HG03064 (cell line): Measurements from ENCODE around the gene ZFP3.
"Not testable (repeated sequence)": the region's sequence is repeated elsewhere in the genome, so short reads cannot be mapped to it uniquely, and the experiment has no call there.

ENCODE experiments used
- ATAC-seq: cut with Tn5 transposase; IDR thresholded peaks from one replicate; pipeline ENCODE4 v1.9.1; 2021; ENCODE audit warnings: low read depth; ENCODE audit not compliant: unreplicated experiment

Gene ZFP3

GRCh38 chr17:5123343-5124124 is 45.3 kb downstream of the ZFP3 start:
- no peak for ATAC-seq

DNA sequence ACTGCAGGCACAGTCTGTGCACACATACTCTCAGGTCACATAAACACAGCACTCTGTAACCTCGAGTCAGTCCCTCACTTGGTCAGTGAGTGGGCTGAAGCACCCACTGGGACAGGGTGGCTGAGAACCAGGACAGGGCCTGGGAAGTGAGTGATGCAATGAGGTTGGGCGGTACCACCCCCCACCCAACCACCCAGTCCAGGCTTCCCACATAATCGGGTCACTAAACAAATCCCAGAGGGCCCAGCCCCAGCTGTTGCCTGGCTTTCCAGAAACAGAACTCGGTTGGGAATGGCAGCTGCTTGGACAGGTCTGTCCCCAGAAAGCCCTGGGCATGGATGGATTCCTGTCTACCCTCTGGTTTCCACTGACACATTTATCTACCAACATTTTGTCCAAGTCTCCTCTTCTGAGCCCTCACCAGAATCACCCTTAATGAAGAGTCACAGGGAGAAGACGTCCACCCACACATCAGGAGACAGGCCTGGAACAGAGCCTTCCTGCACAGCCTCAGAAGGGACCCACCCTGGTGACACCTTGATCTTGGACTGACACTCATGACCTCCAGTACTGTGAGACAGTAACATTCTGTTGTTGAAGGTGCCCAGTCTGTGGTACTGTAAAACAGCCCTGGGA is 46.0 kb downstream of the ZFP3 start:
- not testable (repeated sequence) for ATAC-seq

- not testable (repeated sequence) for ATAC-seq
Measured at GRCh38 chr17:5124896-5125295, 46.6 kb downstream of the ZFP3 start.

GRCh38 chr17:5126719-5127488 is 48.6 kb downstream of the ZFP3 start:
- ATAC-seq = no peak

- no peak for ATAC-seq
Measured at GRCh38 chr17:5127910-5128309, 49.6 kb downstream of the ZFP3 start.

DNA sequence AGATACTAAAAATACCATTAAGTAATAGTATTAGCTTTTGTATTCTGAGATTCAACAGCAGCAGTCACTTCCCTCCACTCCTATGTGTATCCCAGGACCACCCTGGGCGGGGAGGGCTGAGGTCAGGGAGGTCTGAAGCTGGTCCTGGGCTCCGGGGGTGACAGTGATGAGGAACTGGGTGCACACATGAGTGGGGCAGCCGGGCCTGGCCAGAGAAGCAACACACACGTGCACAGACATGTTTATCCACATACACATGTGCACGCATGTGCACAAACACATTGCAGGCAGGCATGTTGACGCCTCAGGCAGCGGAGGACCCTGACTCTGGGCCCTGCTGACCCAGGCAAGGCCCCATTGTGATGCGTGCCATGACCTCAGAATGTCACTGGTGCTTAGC is 50.1 kb downstream of the ZFP3 start:
- not testable (repeated sequence) for ATAC-seq

GRCh38 chr17:5128905-5129535 is 50.8 kb downstream of the ZFP3 start:
- no peak for ATAC-seq

DNA sequence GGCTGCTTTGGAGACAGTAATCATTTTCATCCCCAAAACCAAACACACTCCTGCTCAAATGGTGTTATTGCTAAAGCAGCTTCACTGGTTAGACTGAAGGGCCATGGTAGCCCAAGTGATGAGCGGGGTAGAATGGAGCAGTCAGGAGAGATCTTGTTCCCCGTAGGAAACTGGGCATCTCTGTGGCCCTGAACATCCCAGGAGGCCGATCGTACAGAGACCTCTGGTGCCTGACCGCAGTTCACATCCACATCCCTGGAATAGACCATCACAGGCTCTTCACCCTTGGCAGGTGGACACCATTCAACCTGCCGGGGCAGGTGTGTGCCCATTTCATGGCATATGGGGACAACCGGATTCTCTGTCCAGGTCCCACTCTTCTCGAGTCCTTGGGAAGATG is 51.5 kb downstream of the ZFP3 start:
- not testable (repeated sequence) for ATAC-seq

- ATAC-seq = not testable (repeated sequence)
Measured at GRCh38 chr17:5130261-5130660, 52.0 kb downstream of the ZFP3 start.

DNA sequence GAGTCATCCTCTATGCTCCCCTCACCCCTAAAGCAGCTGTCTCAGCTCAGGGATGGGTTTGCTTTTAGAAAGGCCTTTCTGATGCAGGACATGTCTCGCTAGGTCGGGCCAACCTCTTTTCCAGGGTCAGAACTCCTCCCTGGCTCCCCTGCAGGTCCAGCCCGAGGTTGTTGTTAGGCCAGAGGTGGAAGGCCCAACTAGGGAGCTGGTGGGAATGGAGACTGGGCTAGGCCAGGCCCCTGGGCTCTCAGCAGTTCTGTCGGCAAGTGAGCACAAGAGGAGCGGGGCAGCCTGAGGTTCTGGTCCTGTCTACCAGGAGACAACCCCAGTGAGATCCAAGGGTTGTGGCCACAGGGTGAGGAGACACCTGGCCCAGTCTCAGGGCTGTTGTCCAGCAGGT is 52.4 kb downstream of the ZFP3 start:
- not testable (repeated sequence) for ATAC-seq

GRCh38 chr17:5131146-5131715 is 53.0 kb downstream of the ZFP3 start:
- no peak for ATAC-seq

DNA sequence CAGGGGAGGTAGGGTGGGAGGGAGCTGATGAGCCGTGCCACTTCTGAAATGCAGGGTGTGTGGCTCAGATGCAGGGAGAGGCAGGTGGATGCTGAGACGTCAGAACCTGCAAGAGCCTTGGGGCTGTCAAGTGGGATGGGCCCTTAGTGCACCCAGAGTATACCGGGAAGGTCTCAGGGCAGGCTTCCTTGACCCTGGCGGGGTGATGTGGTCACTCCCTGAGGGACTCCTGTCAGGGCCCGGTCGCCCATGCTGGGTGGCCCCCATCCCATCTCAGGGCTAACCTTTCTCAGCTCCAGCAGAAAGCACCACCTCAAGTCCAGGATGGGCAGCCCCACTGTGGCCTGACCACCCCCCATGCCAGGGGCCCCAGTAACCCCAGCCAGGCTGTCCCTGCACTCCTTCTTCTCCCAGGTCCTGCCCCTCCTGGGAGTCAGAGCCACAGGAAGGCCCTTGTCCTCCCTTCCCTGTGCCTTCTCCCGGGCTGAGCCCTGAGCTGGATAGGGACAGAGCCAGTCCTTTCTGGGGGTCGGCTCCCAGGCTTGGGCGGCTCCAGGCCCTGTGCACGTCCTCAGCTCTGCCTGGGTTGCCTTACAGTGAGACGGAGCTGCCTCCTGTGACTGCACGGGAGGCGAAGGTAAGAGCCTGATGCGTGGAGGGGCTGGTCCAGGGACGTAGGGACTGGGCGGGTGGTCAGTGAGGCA is 53.7 kb downstream of the ZFP3 start:
- not testable (repeated sequence) for ATAC-seq

DNA sequence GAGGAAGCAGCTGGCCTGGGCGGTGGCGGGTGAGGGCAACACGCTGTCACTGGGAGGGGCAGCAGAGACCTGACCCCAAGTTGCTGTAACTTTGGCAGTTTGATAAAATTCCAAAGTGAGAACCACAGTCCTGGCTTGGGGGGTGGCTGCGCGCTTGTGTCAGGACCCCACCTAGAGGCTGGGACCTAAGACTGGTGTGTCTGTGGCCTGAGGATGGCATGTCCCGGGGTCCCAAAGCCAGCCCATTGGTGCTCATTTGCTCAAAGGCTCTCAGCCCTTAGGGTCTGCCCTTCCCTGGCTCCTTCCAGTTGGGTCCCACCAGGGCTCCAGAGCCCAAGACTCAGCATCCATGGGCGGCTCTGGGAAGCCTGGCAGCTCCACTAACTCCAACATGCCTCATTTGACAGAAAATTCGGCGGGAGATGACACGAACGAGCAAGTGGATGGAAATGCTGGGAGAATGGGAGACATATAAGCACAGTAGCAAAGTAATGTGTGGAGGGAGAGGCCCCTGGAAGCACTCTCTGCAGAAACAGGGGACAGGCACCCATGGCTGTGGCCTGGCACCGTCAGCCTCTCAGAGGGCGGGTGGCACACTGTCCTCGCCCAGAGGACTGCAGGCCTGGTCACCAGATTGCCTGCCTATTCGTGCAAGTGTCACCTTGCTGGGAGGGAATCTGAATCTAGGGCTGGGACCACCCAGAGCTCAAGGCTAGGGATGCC is 54.4 kb downstream of the ZFP3 start:
- ATAC-seq = not testable (repeated sequence)

GRCh38 chr17:5133311-5133710 is 55.0 kb downstream of the ZFP3 start:
- ATAC-seq = no peak

- not testable (repeated sequence) for ATAC-seq
Measured at GRCh38 chr17:5133961-5134360, 55.7 kb downstream of the ZFP3 start.

DNA sequence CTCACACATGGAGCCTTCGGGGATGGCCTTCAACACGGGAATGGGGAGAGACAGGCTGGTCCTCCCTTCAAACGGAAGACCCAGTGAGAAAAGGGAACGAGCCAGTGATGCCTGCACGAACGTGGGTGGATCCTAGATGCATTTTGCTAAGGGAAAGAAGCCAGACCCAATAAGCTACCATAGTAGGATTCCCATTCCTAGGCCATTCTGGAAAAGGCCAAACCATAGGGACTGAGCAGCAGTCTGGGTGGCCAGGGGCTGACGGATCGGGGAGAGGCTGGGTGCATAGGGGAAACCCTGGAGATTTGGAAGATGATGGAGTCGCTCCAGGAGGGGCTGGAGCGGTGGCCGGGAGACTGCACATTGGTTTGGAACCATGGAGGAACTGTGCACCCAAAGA is 56.3 kb downstream of the ZFP3 start:
- ATAC-seq = not testable (repeated sequence)

- not testable (repeated sequence) for ATAC-seq
Measured at GRCh38 chr17:5135131-5135712, 57.0 kb downstream of the ZFP3 start.

DNA sequence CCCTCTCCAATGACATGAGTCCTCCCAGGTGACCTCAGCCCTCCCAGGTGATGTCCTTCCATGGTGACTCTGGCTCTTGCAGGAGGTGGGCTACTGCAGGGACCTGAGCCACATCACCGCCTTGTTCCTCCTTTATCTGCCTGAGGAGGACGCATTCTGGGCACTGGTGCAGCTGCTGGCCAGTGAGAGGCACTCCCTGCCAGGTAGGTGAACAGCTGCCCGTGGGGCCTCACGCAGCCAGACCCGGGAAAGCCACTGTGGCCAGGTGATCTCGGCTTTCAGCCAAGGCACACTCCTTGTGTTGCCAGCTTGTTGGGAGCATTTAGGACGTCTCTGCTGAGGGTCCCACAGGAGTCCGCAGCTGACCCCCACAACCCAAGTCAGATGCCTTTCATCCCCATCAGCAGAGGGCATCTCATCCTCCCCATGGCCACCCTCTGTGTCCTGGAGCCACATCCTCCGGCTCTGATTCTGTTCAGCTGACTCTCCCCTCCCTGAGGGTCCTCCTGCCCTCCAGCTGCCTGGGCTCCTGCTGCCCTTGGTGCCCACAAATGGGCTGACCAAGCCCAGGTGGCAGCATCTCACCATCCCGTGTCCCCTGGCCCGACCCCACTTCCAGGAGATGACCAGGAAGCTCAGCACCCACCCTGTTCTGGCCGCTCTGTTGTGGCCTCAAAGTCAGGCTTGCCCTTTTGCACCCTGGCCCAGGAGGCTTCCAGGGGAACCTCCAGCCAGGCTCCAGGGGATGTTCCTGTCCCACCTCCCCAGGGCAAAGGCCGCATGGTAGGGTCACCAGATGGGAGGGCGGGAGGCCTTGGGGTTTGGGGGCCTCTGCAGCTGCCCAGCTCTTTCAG is 57.7 kb downstream of the ZFP3 start:
- no peak for ATAC-seq
